GM08714 (cell line): ENCODE results near the gene PLCH2.
"Not testable (repeated sequence)": the region's sequence is repeated elsewhere in the genome, so short reads cannot be mapped to it uniquely, and the experiment has no call there.

ENCODE experiments used
- H3K4me3 ChIP-seq: fragments of 200-500 bp; sonication (Bioruptor generic); 2 replicates; pipeline ENCODE4 v1.5.1; 2014; ENCODE audit warnings: mild to moderate bottlenecking, low read length, inconsistent platforms
- ZNF274 ChIP-seq: IDR thresholded peaks from 2 replicates; pipeline ENCODE4 v1.6.1; 2012; ENCODE audit warnings: mild to moderate bottlenecking, low read depth, low read length

The PLCH2 gene

DNA sequence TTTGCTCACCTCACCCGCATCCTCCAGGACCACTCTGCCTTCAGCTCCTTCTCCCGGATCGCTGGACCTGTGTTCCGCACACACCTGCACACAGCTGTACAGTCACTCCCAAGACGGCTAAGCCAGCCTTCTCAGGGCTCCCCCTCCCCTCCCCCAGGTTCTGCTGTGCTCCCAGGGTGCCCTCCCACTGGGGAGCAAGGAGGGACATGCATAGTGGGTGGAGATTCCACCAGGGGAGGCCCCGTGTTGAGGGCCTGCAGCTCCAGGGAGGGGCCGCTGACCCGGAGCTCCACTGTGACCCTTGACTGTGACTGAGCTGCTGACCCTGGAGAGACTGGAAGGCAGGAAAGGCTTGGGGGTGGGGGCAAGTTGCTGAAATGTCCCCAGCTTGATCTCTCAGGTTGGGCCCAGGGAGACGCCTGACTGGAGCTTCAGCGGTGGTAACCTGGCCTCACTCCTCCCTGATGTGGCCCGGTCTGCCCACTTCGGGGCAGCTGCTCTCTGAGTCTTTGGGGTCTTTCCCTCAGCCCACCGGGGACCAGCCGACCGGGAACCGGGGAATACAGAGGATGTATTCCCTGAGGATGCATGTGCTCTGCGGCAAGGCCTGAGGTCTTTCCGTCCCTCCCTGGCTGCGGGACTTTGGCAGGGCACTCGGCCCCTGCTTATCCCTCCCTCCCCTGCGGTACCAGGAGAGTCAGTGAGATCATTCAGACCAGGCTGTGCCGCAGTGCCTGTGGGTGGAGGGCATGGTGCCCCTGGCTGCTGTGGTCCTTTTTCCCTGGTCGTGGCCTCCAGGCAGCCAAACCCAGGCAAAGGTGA lies 28.6 kb upstream of the PLCH2 start:
- H3K4me3 ChIP-seq: no peak overlapping the region

DNA sequence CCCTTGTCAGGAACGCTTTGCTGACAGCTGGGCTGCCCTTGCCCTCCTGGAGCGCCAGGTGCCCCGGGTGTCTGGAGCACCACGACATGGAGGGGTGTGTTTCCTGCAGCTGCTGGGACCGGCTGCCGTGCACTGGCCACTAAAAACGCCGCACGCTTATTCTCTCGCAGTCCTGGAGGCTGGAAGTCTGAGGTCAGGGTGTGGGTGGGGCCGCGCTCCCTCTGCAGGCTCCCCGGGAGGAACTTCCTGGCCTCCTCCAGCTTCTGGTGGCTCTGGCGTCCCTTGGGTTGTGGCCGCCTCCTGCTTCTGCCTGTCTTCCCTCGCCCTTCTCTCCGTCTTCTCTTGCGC lies 28.0 kb upstream of the PLCH2 start:
- TF ChIP-seq ZNF274: no peak
- H3K4me3 ChIP-seq: no peak overlapping the region

More for the DNA sequence above, 28.6 kb upstream of the PLCH2 start:
- no peak for TF ChIP-seq ZNF274

- no peak for TF ChIP-seq ZNF274
- no peak overlapping the region for H3K4me3 ChIP-seq
Measured at GRCh38 chr1:2449636-2450454, 26.2 kb upstream of the PLCH2 start.

DNA sequence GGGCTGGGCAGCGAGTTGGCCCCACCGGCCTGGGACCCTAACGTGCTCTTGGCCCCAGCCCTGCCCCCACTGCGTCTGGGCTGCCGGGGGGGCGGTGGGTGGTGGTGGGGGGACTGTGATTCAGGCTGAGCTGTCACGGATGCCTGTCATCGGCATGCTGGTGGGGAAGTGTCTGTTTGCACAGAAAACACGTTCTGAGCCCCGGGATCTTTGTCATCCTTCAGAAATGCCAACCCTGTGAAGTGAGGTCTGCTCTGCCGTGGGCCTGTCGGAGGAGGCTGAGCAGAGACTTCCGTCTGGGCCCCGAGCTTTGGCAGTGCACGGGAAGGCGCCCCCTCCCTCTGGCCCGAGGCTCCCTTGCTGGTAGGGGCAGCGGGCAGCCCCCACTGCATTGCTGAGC lies 24.3 kb upstream of the PLCH2 start:
- TF ChIP-seq ZNF274: no peak
- no peak overlapping the region for H3K4me3 ChIP-seq

DNA sequence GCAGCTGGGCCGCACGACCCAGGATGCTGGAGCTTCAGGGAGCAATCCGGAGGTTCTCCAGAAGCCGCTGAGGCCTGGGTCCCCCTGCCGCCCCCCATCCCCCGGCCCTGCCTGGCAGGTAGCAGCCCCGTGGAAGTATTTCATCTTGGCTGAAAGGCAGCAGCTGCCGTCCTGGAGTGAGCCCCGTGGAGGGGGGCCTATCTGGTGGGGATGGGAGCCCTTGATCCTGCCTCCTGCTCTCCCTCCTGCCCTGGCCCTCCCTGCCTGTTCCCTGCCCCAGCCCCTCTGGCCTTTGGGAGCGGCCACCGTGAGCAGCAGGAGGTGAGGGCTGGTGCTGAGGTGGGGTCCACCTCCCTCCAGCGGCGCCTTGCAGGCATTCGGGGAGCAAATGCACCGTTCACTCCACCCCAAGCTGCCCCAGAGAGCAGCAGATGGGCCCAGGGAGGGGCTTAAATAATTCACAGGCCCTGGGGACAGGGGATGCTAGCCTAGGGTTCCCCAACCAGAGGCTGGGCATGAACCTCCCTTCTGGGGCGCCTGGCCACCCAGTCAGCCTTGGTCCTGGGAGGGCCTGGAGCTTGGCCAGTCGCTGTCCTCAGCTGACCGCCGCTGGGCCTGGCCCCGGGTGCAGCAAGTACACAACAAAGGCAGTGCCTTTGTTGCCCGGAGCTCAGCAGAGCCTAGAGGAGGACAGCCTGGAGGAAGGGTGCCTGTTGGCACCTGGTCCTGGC lies 23.7 kb upstream of the PLCH2 start:
- TF ChIP-seq ZNF274: no peak
- H3K4me3 ChIP-seq: no peak overlapping the region

GRCh38 chr1:2452932-2453315 lies 23.2 kb upstream of the PLCH2 start:
- TF ChIP-seq ZNF274: no peak
- H3K4me3 ChIP-seq: no peak overlapping the region

DNA sequence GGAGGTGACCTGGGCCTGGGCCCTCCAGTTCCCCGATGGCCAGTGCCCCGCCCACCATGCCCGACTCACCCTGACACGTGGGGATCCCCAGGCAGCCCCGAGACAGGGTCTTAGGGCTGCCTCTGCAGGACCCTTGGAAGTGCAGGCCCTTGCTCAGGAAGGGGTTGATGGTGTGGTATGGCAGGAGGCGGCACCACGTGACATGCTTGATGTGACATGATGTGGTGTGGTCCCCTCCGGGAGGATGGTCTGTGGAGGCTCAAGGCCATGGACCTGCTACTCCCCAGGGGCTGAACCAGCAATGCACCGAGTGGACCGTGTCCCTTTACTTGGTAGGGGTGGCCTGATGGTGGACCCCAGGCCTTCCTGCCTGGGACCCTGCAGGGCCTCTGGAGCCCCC lies 21.9 kb upstream of the PLCH2 start:
- no peak for TF ChIP-seq ZNF274
- no peak overlapping the region for H3K4me3 ChIP-seq

DNA sequence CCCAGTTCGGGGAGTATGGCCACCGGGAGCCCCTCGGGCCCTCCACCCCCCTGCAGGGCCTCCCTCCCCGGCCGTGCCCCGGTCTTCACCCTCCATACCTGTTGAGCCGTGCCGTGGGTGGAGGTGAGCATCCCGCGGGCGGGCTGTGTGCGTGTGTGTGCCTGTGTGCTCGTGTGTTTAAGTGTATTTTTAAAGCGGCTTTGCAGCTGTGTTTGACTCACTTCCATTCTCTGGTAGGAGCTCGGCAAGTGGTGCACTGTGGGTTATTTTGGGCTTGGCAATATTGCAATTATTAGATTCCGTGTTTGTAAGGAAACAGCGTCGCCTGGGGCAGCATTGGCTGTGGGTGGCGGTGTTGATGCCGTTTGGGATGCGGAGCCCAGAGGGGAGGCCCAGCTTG lies 20.3 kb upstream of the PLCH2 start:
- no peak for TF ChIP-seq ZNF274
- no peak overlapping the region for H3K4me3 ChIP-seq

DNA sequence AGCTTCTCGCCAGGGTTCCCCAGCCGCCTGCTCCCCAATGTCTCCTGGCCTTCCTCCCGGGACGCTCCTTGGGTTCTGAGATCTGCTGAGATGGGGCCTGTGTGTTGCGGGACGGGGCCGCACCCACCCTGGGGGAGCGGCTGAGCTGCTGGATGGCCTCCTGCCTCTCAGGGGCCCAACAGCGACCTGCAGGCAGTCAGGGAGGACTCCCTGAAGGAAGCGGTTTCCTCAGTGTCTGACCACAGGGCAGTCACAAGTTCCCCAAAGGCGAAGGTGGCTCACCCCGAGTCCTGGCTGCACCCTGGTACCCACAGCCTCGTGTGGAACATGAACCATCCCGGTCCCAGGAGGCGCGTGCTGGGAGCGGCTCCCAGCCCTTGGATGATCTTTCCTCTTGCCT lies 18.6 kb upstream of the PLCH2 start:
- no peak for TF ChIP-seq ZNF274

GRCh38 chr1:2458687-2459086 lies 17.4 kb upstream of the PLCH2 start:
- no peak overlapping the region for H3K4me3 ChIP-seq
- TF ChIP-seq ZNF274: no peak

More for the DNA sequence above, 18.6 kb upstream of the PLCH2 start:
- no peak overlapping the region for H3K4me3 ChIP-seq

DNA sequence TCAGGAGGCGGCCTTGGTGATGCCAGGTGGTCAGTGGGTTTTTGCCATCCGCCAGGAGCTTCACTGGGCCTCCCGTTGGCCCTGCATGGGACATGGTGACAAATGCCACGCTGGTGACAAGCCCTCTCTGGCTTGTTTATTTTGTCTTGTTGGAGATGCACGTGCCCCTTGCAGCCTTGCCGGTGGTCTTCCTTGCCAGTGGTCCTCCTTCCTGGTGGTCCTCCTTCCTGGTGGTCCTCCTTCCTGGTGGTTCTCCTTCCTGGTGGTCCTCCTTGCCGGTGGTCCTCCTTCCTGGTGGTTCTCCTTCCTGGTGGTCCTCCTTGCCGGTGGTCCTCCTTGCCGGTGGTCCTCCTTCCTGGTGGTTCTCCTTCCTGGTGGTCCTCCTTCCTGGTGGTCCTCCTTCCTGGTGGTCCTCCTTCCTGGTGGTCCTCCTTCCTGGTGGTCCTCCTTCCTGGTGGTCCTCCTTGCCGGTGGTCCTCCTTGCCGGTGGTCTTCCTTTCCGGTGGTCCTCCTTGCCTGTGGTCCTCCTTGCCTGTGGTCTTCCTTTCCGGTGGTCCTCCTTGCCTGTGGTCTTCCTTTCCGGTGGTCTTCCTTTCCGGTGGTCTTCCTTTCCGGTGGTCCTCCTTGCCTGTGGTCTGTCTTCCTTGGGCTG lies 16.9 kb upstream of the PLCH2 start:
- H3K4me3 ChIP-seq: not testable (repeated sequence)

DNA sequence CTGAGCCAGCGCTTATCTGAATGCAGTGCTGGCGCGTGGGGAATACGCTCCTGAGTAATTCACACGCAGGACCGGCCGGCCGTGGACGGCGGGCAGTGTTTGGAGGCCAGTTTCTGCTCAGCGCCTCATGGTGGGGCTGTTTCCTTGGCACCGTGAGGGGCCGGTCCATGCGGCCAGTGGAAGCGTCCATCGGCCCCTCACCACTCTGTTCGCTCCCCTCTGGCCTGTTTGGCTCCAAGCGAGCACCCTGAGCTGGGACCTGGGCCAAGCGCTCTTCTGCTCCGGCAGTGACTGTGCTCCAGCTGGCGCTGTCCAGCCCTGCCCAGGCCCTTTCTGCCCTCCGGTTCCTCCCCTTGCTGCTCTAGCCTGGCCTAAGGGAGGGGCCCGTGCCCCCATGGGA lies 16.3 kb upstream of the PLCH2 start:
- no peak overlapping the region for H3K4me3 ChIP-seq
- TF ChIP-seq ZNF274: no peak

- no peak overlapping the region for H3K4me3 ChIP-seq
- no peak for TF ChIP-seq ZNF274
Measured at GRCh38 chr1:2460203-2460602, 15.9 kb upstream of the PLCH2 start.
